Uterus (tissue), 2 donors: Measurements from ENCODE around the gene NEURL1B.

Source experiments
- CTCF ChIP-seq, 4 experiments: fragments of 200-600 bp in 2 of 4; fragments of 450-650 bp in 2 of 4; sonication (generic) in 2 of 4; IDR thresholded peaks; one replicate each; pipeline ENCODE4 v1.5.1; 2016 to 2019; ENCODE audit warnings: antibody characterized with exemption in 4 of 4, mild to moderate bottlenecking in 2 of 4, moderate library complexity in 1 of 4
- POLR2A ChIP-seq, 2 donors: fragments of 450-650 bp; IDR thresholded peaks; one replicate each; pipeline ENCODE4 v1.6.1; 2016; ENCODE audit warnings: antibody characterized with exemption in 2 of 2, mild to moderate bottlenecking in 1 of 2, moderate library complexity in 1 of 2

DNA sequence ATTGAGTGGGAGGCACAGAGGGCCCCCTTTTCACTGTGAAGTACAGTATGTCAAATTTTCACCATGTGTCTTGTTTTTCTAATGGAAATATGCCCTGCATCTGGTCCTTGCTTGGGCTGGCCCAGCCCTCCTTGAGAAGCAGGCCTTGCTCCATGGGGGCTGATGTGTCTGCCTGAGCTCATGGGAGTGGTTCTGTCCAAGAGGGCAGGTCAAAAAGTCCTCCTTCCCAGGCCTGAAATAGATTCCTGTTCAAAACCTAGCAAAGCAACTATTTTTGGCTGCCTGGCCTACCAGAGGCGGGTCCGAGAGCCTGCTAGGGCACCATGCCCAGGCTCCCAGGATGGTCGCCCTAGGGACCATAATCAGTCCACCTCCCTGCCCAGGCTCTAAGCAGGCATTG lies 40.5 kb upstream of the NEURL1B start:
- TF ChIP-seq CTCF (IDR thresholded peaks at IDR 0.05) (no peak), POLR2A (IDR thresholded peaks at IDR 0.05) (no peak)
